GM18870 (cell line): ENCODE results near the gene WRNIP1.
"Not testable (repeated sequence)": the region's sequence is repeated elsewhere in the genome, so short reads cannot be mapped to it uniquely, and the experiment has no call there.

ENCODE experiments used
- ATAC-seq: cut with Tn5 transposase; IDR thresholded peaks from one replicate; pipeline ENCODE4 v1.9.1; 2021; ENCODE audit warnings: moderate library complexity; ENCODE audit not compliant: unreplicated experiment

The WRNIP1 gene

GRCh38 chr6:2782825-2783187, 17.6 kb downstream of the WRNIP1 start:
- ATAC-seq: no peak

GRCh38 chr6:2783188-2783963, 18.2 kb downstream of the WRNIP1 start:
- ATAC-seq: no peak

GRCh38 chr6:2784061-2784460, 18.9 kb downstream of the WRNIP1 start:
- no peak for ATAC-seq

GRCh38 chr6:2784930-2785329, 19.7 kb downstream of the WRNIP1 start:
- ATAC-seq: no peak

GRCh38 chr6:2786269-2786668, 21.1 kb downstream of the WRNIP1 start:
- no peak for ATAC-seq

- no peak for ATAC-seq
Observed at GRCh38 chr6:2790588-2791449, 25.6 kb downstream of the WRNIP1 start.

GRCh38 chr6:2791450-2791974, 26.3 kb downstream of the WRNIP1 start:
- ATAC-seq: no peak

GRCh38 chr6:2792330-2793110, 27.3 kb downstream of the WRNIP1 start:
- ATAC-seq: no peak

GRCh38 chr6:2793534-2794151, 28.4 kb downstream of the WRNIP1 start:
- no peak for ATAC-seq

- no peak for ATAC-seq
Observed at GRCh38 chr6:2794171-2794730, 29.1 kb downstream of the WRNIP1 start.

GRCh38 chr6:2795162-2795561, 30.0 kb downstream of the WRNIP1 start:
- no peak for ATAC-seq

GRCh38 chr6:2795956-2796355, 30.8 kb downstream of the WRNIP1 start:
- no peak for ATAC-seq

GRCh38 chr6:2796861-2797260, 31.7 kb downstream of the WRNIP1 start:
- no peak for ATAC-seq

GRCh38 chr6:2797564-2798031, 32.4 kb downstream of the WRNIP1 start:
- ATAC-seq: no peak

- no peak for ATAC-seq
Observed at GRCh38 chr6:2798586-2799134, 33.5 kb downstream of the WRNIP1 start.

- no peak for ATAC-seq
Observed at GRCh38 chr6:2799936-2800527, 34.8 kb downstream of the WRNIP1 start.

GRCh38 chr6:2800552-2801316, 35.5 kb downstream of the WRNIP1 start:
- ATAC-seq: no peak

- not testable (repeated sequence) for ATAC-seq
Observed at GRCh38 chr6:2801687-2802086, 36.5 kb downstream of the WRNIP1 start.

GRCh38 chr6:2802521-2803060, 37.4 kb downstream of the WRNIP1 start:
- ATAC-seq: no peak
